Stimulated activated CD4-positive, alpha-beta T cell treated with anti-CD3 and anti-CD28 coated beads, Interleukin-15, amount 100 ng/mL, for 48 hours (primary cell): ENCODE data around the gene EPS8L3.
A peak's percentile ranks its signal among the peaks of the same experiment; 100 is the strongest.
"Not testable (repeated sequence)": the region's sequence is repeated elsewhere in the genome, so short reads cannot be mapped to it uniquely, and the experiment has no call there.

ENCODE experiments used
- DNase-seq, 2 donors: peaks; one replicate each; pipeline ENCODE4 v3.0.0-alpha.2; 2020; ENCODE audit warnings: low read depth in 2 of 2

EPS8L3 gene

DNA sequence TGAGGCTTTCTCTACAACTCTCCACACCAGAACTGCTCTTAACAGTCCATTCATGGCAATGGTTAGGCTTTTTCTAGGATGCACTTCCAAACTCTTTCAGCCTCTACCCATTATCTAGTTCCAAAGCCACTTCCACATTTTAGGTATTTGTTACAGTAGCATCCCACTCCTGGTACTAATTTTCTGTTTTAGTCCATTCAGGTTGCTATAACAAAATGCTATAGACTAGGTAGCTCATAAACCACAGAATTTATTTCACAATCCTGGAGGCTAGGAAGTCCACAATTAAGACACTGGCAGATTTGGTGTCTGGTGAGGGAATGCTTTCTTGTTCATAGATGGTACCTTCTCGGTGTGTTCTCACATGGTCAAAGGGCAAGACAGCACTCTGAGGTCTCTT, 17.3 kb upstream of the EPS8L3 start:
- no peak for DNase-seq

DNA sequence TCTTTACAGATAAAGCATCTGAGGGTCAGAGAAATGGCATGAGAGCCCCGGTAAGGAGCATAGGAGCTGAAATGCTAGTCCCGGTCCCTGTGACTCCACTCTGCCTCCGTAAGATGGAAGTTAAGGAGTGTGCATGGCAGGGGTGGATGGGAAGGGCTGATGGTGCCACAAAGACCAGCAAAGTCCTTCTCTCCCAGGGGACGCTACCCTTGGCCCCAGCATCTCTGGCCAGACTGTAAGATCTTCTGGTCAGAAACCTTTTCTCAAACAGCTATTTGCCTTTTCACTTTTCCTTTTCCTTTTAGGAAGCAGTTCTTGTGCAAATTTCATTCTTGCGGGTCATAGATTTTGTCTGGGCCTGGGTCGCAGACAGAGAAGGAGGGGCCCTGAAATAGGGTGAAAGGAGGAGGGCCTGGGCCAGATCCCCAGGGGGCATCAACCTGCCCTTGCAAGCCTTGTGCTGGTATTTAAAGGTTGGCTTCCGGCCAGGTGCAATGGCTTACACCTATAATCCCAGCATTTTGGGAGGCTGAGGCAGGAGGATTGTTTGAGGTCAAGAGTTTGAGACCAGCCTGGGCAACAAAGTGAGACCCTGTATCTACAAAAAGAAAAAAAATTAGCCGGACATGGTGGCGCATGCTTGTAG, 14.4 kb upstream of the EPS8L3 start:
- DNase-seq = no peak

DNA sequence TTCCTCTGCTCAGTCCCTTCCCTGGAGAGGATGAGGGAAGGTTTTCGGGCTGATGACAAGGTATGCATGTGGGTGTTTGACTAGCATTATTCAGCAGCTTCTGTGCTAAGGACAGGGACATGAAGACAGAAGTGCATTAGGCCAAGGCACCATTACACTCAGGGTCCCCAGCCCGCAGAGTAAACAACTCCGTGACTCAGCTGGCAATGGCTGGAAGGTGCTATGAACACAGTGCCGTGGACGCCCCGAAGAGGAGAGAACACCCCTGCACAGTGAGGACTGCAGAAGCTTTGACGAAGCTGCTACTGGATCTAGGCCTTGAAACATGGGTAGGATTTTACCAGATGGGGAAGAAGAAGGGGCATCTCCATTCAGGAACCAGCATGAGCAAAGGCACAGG, 13.7 kb upstream of the EPS8L3 start:
- DNase-seq = no peak

DNA sequence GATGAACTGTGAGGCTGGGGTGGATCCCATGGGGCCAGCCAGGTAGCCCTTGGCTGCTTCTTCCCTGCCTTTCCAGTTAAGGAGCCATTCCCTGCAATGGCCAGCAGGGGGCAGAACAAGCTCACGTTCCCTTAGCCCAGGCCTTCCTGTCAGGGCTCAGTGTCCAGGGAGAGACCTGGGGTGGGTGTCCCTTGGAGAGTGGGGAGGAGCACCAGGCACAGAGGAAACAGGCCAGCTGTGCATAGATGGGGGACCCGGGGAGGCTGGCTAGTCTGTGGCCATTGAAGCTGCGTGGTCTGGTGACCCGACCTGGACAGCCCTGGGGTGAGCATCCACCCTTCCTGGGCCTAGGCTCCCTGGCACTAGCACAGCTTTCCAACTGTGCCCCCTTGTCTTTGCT, 13.2 kb upstream of the EPS8L3 start:
- peak; percentile 64 to 74 for DNase-seq

DNA sequence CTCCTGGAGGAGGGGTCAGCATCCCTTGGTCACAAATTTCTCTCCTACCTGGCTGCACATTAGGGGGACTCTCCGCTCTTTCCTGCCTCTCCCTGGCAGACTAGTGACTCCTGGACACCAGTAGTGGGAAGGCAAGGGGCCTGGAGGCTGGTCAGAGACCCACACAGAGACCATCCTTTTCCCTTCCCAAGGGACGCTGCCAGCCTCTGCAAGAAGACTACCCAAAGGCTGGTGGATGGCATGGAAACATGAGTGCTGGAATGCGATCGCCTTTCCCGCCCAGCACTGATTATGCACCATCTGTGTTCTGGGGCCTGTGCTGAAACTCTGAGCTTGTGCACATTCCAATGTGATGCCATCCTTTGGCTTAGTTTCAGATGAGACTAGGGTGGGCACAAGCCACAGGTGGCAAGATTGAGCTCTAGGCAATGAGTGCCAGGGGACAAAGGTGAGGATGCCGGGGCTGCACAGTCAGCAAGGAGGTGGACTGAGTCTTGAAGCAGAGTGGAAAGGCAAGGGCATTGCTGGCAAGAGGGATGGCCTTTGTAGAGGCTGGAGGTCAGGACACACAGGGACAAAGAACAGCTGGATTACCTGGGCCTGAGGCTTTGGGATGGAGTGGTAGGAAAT, 12.6 kb upstream of the EPS8L3 start:
- no peak for DNase-seq

DNA sequence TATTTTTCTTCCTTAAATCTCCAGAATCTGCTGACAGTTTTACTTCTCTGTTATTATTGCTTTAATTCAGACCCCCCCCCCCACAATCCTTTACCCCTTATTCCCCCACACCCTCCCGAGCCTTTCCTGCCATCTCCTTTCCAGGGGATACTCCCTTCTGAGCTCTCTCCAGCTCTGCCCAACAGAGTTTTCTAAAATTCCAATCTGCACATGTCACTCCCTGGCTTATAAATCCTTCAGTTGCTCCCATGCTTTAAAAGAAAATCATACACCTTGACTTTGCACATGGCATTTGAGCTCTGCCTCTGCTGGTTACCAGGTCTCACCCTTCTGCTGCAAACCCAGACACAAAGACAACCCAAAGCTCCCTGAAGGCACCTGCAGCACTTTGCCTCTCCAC, 11.7 kb upstream of the EPS8L3 start:
- DNase-seq = no peak

DNA sequence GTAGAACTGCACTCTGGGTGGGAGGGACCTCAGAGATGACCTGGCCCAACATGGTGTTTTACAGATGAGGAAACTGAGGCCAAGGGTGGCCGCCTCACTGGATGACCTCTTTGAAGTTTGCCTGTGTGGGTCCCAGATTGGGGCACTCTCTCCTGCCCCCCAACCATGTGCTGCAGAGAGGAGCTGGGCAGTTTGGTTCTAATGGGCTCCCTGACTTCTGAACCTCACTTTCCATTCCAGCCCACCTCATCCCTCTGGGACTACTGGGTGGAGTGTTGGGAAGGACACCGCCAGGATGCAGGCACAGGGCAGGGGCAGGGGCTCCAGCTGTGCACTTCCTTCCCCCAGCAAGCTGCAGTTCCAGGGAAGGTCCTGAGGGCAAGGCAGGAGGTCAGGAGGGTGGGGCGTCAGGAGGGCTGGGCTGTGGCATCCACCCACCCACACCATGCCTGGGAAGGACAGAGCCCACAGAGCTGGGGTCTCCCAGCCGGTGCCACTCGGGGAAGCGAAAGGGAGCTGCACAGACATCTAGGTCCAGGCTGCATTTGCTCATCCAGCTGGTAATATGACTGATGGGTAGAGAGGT, 10.3 kb upstream of the EPS8L3 start:
- no peak for DNase-seq

DNA sequence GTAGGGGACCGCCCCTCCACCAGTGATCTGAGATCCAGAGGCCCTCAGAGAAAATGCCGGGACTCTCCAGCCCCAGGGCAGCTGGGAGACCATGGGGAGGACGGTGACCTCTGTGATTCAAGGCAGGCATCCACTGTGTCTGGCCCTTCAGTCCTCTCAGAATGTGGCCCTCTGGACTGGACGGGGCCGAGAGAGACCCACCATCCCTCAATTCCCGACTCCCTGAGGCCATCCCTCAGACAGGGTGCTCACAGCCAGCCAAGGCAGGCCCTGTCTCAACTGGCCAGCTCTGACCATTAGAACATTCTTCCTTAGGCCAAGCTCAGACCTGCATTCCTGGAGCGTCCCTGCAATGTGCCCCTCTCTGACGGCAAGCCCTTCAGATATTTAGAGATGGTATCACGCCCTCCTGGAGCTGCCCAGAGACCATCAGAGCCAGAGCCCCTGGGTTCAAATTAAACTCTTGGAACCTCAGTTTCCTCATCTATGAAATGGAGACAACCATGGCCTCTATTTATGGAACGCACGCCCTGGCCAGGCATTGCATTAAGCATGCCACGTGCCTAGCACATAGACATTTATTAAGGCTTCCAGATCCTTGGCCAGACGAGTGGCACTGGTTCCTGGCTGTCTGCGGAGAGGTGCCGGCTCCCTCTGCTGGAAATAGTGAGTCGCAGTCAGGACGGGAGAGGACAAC, 9.6 kb upstream of the EPS8L3 start:
- DNase-seq = peak; percentile 55 to 69

DNA sequence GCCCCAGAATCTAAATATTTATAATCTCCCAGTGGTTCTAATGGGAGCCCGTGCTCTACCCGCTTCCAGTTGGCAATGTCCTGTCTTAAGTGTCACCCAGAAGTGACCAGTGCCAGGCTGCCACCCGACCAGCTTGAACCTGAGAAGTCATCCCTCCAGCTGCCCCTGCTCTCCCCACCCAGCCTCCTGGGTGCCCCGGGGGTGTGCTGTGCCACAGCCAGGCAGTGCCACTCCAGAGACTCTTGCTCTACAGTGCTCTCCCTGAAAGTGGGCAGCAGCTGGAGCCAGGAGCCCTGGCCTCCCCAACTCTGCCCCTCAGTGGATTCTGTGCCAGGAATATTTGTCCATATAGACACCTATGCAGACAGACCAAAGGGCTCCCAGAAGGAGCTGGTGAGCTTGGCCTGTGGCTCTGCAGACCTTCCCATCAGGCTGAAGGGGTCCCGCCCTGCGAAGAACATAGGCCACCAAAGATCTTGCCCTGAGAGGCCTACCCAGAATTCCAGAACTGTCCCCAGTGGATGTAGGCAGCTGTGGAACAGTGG, 9.0 kb upstream of the EPS8L3 start:
- no peak for DNase-seq

DNA sequence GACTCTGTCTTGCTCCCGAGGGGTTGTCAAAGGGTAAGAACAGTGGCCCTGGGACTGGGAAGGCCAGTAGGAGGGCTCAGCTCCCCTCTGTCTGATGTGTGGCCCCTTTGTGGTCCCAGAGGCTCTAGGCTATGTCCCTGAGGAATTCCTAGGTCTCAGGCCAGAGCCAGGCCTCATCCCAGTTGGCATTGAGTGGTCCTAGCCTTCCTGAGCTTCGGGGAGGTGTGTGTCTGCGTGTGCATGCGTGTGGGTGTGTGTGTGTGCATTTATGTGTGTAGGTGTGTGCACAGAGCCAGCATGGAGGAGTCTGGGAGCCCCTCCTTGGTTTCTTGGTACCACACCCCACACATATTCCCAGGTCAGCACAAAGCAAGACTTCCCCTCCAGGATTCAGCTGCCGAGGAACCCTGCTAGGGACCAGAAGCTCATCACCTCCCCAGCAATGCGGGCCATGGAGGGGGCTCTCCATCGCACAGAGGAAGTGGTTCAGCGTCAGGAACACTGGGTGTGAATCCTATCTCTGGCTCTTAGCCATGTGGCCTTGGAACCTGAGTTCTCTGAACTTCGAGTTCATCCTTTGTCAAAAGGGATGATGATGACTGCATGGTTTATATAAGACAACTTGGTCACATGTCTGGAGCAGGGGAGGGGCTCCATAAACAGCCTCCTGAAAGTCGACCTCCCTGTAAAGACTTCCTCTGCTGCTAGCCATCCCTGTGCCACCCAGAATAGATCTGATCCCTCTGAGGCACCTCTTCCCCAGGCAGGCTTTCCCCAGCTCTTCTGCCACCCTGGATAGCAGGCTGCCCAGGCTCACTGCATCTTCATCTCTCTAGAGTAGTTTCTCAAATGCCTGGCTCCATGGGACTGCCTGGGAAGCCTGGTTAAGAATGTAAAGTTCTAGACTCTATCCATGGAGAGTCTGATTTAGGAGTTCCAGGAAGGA, 8.3 kb upstream of the EPS8L3 start:
- no peak for DNase-seq

DNA sequence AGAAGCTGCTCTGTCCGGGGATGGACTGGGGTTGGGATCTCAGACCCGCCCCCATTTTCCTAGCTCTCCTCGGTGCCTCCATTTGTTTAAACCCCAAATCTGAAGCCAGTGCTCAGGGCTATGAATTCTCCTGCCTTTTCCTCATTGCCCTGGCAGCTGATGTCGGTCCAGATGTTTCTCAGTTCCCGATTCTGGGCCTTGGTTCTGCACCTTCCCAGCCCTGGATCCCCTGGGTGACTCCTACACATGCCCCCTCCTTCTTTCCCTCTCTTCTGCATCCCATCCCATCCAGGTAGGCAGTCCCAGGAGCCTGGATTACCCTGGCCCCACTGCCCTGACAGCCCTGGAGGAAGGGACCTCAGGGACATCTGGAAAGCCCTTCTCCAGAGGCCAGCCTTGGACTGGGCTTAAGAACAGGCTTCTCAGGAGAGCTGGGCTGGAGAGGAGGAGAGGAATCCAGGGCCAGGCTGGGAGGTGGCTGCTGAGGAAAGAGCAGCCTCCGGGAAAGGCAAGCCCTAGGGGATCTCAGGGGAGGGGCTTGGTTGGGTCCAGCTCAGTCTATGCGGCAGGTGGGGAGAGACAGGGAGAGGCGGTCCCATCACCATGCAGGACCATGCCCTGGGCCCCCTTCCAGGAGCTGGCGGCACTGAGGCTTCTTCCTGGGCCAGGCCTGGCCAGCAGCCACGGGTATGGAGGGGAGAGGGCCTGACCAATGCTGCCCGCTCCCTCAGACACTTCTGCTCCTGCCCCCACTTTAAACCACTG, 6.8 kb upstream of the EPS8L3 start:
- DNase-seq = no peak

DNA sequence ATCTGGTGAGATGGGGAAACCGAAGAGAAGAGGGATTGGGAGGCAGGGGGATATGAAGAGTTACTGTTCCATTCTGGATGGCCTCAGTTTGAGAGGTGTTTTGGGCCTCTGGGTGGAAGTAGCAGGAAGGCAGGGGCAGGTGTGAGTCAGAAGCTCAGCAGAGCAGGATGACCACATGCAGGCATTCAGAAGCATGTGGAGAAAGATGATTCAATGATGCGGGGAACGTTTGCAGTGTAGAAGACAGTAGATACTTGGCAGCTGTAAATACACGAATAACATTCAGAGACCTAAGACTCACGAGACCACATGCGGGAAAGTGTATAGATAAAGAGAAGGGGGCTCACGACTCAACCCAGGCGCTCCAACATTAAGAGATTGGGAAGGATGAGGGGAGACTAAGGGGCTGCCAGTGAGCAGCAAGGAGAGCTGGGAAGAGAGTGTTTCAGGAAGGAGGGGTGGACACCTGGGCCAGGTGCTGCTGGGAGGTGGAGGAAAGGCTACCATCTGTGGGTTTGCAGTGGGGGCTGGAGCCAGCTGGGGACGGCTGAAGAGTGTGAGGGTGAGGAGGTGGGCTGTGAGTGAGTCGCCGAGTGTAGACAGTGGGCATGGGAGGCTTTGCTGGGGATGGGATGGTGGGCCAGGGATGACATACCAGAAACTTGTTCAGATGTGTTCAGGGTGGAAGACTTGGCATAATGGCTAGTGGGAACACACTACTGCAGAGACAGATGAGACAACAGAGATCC, 5.8 kb upstream of the EPS8L3 start:
- DNase-seq = no peak

DNA sequence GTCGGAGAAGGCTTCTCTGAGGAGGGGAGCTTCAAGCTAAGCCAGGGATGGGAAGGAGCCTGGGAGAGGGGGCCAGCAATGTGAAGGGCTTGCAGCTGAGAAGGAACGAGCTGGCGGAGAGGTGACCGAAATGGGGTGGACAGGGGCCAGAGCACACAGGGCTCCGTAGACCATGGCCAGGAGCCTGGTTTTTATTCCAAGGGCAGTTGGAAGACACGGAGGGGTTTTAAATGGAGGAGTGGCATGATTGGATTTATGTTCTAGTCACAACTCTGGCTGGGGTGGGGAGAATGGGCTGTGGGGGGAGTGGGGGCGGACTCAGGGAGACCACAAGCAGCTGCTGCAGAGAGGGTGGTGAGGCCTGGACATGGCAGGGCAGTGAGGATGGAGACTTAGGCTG, 5.1 kb upstream of the EPS8L3 start:
- DNase-seq = no peak

DNA sequence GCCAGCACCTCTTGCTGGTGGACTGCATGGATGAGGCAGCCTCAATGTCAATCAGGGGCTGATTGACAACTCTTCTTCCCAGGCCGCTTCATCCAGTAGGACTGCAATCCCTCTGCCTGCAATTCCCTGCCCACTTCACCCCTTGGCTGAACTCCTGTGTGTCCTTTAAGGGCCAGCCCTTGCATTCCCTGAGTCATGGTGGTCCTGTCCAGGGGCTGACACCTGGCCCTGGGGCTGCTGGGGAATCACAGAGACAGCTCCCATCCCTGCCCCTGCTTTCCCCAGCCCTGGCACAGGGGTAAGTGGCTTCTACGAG, 4.6 kb upstream of the EPS8L3 start:
- no peak for DNase-seq

DNA sequence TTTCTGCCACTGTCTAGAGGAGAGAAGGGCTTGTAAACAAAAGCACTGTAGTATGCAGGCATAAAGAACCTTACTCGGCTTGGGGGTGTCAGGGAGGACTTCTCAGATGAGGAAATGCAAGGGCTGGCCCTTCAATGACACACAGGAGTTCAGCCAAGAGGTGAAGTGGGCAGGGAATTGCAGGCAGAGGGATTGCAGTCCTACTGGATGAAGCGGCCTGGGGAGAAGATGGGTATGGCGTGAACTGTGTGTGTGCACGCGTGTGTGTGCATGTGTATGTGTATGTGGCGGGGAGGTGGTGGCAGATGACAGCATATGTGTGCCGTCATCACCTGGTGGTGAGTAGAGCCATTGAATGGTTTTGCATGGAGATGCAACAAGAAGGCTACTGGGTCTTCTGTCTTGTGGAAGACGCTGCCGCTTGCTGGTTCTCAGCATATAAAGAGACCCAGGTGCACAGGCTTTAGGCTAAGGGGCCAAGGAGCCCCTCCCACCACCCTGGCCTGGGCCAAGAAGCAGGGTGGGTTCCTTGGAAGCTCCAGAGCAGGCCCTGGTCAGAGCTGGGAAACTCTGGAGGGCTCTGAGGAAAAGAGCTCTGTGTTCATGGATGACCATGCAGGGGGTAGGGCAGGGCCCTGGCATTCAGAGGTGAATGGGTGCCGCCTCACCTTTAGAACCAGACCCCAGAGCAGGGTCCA, 4.1 kb upstream of the EPS8L3 start:
- no peak for DNase-seq

DNA sequence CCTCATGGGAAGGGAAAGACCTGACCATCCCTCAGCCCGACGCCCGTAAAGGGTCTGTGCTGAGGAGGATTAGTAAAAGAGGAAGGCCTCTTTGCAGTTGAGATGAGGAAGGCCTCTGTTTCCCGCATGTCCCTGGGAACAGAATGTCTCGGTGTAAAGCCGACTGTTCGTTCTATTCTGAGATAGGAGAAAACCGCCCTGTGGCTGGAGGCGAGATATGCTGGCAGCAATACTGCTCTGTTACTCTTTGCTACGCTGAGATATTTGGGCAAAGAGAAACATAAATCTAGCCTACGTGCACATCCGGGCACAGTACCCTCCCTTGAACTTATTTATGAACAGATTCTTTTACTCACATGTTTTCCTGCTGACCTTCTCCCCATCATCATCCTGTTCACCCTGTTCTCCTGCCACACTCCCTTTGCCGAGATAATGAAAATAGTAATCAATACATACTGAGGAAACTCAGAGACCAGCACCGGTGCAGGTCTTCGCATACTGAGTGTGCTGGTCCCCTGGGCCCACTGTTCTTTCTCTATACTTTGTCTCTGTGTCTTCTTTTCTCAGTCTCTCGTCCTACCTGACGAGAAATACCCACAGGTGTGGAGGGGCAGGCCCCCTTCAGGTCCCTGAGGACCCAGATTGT, 3.4 kb upstream of the EPS8L3 start:
- not testable (repeated sequence) for DNase-seq

DNA sequence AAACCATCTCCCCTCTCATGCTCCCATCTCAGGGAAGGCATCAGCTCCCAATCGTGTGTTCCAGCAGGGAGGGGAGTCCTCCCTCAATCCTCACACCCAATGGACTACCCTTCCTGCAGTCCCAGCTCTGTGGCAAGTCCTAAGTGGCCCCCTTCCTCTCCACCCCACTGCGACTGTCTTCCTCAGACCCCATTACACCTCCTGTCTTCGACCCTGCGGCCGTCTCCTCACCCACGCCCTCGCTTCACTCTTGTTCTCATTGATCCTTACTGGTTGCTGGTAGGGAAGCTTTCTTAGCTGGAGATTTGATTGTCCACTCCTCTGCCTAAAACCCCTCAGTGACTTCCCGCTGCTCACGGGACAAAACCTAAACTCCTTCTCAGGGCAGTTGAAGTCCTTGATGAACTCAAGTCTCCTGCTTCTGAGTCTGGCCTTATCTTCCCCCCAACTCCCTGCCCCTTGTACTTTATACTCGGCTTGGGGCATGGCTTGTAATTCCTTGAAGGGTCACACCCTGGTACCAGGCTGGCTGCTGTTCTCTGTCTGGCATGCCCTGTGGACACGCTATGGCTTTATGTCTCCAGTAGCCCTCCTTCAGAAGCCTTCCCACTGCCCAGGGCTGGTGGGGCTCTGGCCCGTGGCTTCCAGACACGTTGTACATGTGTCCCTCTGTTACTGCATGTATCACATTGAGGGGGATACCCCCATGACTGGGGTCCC, 2.3 kb upstream of the EPS8L3 start:
- no peak for DNase-seq

DNA sequence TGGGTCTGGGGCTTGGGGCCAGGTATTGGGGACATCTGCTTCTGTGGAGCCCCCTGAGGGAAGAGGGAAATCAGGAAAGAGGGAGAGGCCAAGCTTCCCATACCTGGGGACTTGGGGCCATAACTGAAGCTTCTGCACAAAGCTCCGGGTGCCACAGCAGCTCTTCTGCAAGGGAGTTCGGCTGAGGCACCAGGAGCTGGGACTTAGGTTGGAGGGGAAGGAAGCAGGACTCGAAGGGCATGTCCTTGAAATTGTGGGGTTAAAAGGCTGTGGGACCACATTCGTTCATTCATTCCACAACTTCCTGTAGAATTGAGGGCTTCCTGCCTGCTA, 1.7 kb upstream of the EPS8L3 start:
- DNase-seq = no peak
